ENCODE measurements around the gene NEK3.

DNA sequence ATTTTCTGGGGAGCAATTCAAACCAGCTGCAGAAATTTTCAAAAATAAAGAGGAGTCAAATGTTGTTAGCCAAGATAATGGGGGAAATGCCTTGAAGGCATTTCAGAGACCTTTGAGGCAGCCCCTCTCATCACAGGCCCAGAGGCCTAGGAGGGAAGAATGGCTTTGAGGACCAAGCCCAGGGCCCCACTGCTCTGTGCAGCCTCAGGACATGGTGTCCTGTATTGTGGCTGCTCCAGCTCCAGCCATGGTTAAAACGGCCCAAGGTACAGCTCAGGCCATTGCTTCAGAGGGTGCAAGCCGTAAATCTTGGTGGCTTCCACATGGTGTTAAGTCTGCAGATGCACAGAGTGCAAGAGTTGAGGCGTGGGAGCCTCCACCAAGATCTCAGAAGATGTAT lies 62.6 kb downstream of the NEK3 start:
- TF ChIP-seq, protein P1, sequence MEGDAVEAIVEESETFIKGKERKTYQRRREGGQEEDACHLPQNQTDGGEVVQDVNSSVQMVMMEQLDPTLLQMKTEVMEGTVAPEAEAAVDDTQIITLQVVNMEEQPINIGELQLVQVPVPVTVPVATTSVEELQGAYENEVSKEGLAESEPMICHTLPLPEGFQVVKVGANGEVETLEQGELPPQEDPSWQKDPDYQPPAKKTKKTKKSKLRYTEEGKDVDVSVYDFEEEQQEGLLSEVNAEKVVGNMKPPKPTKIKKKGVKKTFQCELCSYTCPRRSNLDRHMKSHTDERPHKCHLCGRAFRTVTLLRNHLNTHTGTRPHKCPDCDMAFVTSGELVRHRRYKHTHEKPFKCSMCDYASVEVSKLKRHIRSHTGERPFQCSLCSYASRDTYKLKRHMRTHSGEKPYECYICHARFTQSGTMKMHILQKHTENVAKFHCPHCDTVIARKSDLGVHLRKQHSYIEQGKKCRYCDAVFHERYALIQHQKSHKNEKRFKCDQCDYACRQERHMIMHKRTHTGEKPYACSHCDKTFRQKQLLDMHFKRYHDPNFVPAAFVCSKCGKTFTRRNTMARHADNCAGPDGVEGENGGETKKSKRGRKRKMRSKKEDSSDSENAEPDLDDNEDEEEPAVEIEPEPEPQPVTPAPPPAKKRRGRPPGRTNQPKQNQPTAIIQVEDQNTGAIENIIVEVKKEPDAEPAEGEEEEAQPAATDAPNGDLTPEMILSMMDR (conservative IDR thresholded peaks at IDR 0.05; ENCODE audit: low read length) = no peak
- TF ChIP-seq EZH2phosphoT487 (IDR thresholded peaks at IDR 0.05; ENCODE audit: borderline replicate concordance, low read depth, low read length) = no peak
